Islet precursor cell (in vitro differentiated cells): Measurements from ENCODE around the gene PIK3C2G.

ENCODE experiments used
- DNase-seq: peaks from one replicate; pipeline ENCODE4 v3.0.0-alpha.2; 2018

The PIK3C2G gene

GRCh38 chr12:18281941-18282340 is 20.6 kb downstream of the PIK3C2G start:
- DNase-seq: no peak

- peak; percentile 90 for DNase-seq
These were observed 22.5 kb downstream of the PIK3C2G start for GRCh38 chr12:18283831-18284230.

GRCh38 chr12:18284386-18284785 is 23.1 kb downstream of the PIK3C2G start:
- no peak for DNase-seq

GRCh38 chr12:18285161-18285560 is 23.8 kb downstream of the PIK3C2G start:
- DNase-seq: no peak

GRCh38 chr12:18290386-18290785 is 29.1 kb downstream of the PIK3C2G start:
- DNase-seq: no peak

- no peak for DNase-seq
These were observed 33.6 kb downstream of the PIK3C2G start for GRCh38 chr12:18294889-18295288.

GRCh38 chr12:18296201-18296908 is 35.0 kb downstream of the PIK3C2G start:
- DNase-seq: no peak

GRCh38 chr12:18296909-18297280 is 35.6 kb downstream of the PIK3C2G start:
- no peak for DNase-seq

- DNase-seq: no peak
These were observed 36.6 kb downstream of the PIK3C2G start for GRCh38 chr12:18297902-18298301.

- DNase-seq: no peak
These were observed 41.6 kb downstream of the PIK3C2G start for GRCh38 chr12:18302809-18303430.

GRCh38 chr12:18304609-18305008 is 43.3 kb downstream of the PIK3C2G start:
- no peak for DNase-seq

GRCh38 chr12:18306311-18306710 is 45.0 kb downstream of the PIK3C2G start:
- no peak for DNase-seq

GRCh38 chr12:18313306-18313705 is 52.0 kb downstream of the PIK3C2G start:
- no peak for DNase-seq

GRCh38 chr12:18320036-18320617 is 58.8 kb downstream of the PIK3C2G start:
- peak; percentile 91 for DNase-seq

- no peak for DNase-seq
These were observed 59.7 kb downstream of the PIK3C2G start for GRCh38 chr12:18320976-18321375.

GRCh38 chr12:18323159-18323558 is 61.8 kb downstream of the PIK3C2G start:
- DNase-seq: no peak

- DNase-seq: no peak
These were observed 65.7 kb downstream of the PIK3C2G start for GRCh38 chr12:18327036-18327435.

- DNase-seq: no peak
These were observed 70.9 kb downstream of the PIK3C2G start for GRCh38 chr12:18332173-18332572.

- no peak for DNase-seq
These were observed 78.3 kb downstream of the PIK3C2G start for GRCh38 chr12:18339633-18340032.

GRCh38 chr12:18340186-18340585 is 78.9 kb downstream of the PIK3C2G start:
- no peak for DNase-seq

GRCh38 chr12:18340786-18341185 is 79.5 kb downstream of the PIK3C2G start:
- no peak for DNase-seq

GRCh38 chr12:18343708-18344107 is 82.4 kb downstream of the PIK3C2G start:
- no peak for DNase-seq

- no peak for DNase-seq
These were observed 83.9 kb downstream of the PIK3C2G start for GRCh38 chr12:18345021-18345735.

- DNase-seq: no peak
These were observed 91.0 kb downstream of the PIK3C2G start for GRCh38 chr12:18352312-18352711.
